Dermis blood vessel endothelial cell (primary cell): ENCODE data around the gene RSU1. TPM values are rescaled to one million over a fixed set of nuclear protein-coding genes. Genes with fewer than 3 reads are reported as not detected.
A peak's percentile ranks its signal among the peaks of the same experiment; 100 is the strongest.
"Not testable (repeated sequence)": the region's sequence is repeated elsewhere in the genome, so short reads cannot be mapped to it uniquely, and the experiment has no call there.

Experiments
- DNase-seq: peaks from one replicate; pipeline ENCODE4 v3.0.0; 2010
- total RNA-seq: library from RNA; depleted of rRNA; stranded (reverse); fragments of >200 nt; gene quantifications from 2 replicates; pipeline ENCODE4 v1.2.3, GENCODE V29; 2014

Gene RSU1
- 63.3 and 83.7 TPM in 2 replicates for total RNA-seq

DNA sequence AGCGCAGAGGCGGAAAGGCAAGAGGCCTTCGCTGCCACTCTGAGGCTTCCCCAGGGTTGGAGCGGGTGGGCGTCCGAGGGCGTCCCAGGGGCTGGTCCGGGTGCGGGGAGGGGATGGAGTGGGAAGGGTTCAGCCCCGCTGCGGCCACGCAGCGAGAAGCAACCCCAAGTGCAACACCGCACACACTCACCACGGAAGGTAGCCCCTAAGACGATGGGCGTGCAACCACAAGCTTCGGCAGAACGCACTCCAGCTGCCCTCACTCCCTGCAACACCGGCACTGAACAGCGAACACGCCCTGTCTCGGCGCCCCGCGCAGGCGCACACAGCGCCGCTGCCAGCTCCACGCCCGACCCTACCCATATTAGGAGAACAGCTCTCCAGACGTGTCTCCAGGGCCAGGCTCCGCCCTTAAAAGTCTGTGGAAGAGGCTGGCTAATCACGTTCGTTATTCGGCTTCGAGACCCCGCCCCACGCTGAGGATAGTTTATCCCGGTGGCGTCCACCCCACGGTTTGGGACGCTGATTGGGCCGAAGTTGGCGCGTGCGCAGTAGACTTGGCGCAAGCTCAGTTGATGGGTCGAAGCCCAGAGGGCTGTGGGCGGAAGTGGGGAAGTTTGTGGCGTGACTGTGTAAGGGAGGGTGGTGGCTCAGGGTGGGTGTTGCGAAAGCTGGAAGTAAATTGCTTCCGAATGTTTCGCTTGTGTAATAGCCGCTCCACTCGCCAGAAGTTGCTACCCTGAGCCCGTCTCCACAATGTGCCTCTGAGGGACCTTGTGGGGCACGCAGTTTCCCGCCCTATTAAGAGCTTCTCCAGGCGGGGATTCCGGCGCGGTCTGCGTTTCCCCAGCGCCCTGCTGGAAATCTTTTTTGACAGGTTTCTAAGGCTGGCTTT is at the start of gene RSU1:
RSU1 (minus strand) TSS at position 300 of the 895 bp plus-strand sequence. CDS start 343 bp downstream, outside the sequence.
- peak; percentile 100 for DNase-seq

GRCh38 chr10:16866541-16867275 is 49.5 kb upstream of the RSU1 start:
- DNase-seq, result no peak

GRCh38 chr10:16865766-16866165 is 48.5 kb upstream of the RSU1 start:
- DNase-seq, result no peak

GRCh38 chr10:16863766-16864165 is 46.5 kb upstream of the RSU1 start:
- DNase-seq, result no peak

DNA sequence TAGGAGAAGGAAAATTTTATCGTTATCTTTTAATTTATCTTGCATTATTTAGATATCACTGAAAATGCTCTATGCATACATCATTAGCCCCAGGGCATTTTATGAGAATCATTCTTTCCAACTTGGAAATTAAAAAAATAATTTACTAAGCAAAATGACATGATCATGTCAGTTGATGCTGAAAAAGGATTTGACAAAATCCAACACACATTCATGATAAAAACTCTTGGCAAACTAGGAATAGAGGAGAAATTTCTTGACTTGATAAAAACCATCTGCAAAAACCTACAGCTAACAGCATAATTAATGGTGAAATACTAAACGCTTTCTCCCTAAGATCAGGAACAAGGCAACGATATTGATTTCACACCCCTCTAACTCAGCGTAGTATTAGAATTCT is 40.2 kb upstream of the RSU1 start:
- DNase-seq, result no peak

DNA sequence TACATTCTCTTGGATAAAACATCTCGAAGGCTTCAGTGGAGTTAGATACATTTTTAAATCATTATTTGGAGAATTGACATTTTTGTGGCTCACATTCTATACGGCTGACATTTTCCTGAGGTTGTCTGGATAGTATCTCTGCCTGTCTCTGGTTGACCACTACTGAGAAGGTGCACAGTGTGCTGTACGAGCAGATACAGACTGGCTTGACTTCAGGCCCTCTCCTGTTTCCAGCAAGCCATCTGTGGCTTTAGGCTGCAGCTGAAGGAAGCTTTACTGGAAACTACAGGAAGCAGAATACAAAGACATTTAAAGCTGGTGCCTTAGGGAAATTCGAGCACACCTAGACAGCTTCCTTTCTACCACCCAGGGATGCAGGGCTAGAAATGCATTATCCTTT is 39.3 kb upstream of the RSU1 start:
- DNase-seq, result peak; percentile 86

- peak; percentile 28 for DNase-seq
Measured at GRCh38 chr10:16856092-16856491, 38.9 kb upstream of the RSU1 start.

- peak; percentile 71 for DNase-seq
Measured at GRCh38 chr10:16854623-16855022, 37.4 kb upstream of the RSU1 start.

GRCh38 chr10:16853809-16854208 is 36.6 kb upstream of the RSU1 start:
- DNase-seq, result no peak

- DNase-seq, result peak; percentile 80
Measured at GRCh38 chr10:16853201-16853600, 36.0 kb upstream of the RSU1 start.

- no peak for DNase-seq
Measured at GRCh38 chr10:16852624-16853023, 35.4 kb upstream of the RSU1 start.

DNA sequence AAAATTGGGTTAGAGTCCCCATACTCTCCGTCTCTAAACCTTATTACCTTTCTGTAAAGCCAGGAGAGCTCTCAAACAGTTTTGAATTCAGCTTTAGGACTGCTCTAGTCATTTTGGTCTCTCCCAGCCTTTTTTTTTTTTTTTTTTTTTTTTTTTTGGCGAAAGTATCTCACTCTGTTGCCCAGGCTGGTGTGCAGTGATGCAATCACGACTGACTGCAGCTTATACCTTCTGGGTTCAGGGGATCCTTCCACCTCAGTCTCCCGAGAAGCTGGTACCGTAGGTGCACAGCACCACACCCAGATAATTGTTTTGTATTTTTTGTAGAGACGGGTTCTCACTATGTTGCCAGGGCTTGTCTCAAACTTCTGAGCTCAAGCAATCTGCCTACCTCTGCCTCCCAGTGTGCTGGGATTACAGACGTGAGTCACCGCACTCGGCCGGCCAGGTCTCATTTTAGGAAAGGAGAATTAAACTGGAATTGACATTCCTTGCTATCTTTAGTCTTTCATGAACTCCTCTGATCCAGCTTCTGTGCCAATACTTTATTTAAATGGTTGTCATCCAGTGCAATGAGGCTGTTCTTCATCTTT is 31.4 kb upstream of the RSU1 start:
- no peak for DNase-seq

DNA sequence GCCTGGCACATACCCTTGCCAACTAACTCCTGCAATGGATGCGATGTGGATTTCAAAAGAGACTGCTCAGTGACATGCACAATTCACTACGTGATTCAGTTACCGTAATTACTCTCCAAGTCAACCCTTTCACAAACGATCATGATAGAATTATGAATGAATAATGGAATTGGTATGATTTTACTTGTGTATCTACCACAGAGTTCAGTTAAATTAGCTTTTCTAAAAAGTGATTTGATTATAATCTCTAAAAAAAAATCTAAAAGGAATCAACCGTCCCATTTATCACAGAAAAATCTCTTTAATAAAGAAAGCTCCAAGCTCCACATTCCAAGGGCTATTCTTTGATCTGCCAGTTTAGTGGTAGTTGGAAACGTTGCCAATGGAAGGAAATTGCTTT is 30.4 kb upstream of the RSU1 start:
- DNase-seq, result no peak

GRCh38 chr10:16845248-16845647 is 28.0 kb upstream of the RSU1 start:
- peak; percentile 41 for DNase-seq

- DNase-seq, result peak; percentile 82
Measured at GRCh38 chr10:16843252-16843870, 26.1 kb upstream of the RSU1 start.

DNA sequence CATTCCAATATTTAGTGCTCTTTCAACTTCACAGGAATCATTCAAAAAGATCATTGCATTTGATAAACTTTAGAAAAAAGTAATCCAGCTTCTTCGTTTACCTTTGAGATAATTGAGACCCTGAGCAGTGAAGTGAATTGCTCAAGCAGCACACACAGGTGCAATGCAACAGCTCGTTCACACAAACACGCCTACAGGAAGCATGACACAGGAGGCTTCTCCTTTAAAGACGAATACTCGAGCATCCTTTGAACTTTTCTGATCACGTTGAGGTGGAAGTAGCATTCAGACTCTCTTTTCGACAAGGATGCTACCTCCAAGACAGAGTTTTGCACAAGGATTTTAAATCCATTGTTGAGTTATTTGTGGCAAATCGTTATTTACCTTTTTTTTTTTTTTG is 18.0 kb upstream of the RSU1 start:
- DNase-seq, result no peak

DNA sequence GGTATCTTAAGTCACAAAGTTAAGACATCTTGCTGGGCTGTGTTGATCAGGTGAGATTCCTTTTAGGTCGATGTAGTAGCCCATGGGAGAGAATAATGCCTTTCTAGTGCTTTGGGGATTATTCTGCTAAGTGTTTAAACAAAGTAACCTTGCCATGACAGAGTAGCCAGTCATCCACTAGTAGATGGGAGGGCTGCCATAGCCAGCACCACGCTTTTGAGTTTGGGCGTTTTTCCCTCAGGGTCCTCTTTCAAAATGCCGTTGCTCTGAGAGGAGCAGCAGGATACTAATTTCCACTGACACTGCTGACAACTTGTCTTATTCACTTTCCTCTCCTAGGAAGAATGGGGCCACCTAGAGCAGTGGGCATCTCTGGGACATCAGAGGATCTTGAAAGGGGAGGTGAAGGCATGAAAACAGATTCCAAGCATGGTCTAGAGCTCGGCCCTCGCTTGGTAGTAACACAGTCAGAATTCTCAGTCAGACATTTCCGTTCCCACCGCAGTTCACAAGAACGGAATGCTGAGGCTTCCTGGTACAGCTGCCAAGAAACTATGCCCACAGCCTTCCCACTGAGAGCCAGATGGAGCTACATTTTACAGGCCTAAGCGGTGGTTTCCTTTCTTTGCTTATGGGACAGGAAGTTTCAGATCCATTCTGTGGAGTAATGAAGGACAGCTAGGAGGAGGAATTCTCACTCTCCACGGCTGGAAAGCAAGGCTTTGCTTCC is 15.3 kb upstream of the RSU1 start:
- peak; percentile 99 for DNase-seq

DNA sequence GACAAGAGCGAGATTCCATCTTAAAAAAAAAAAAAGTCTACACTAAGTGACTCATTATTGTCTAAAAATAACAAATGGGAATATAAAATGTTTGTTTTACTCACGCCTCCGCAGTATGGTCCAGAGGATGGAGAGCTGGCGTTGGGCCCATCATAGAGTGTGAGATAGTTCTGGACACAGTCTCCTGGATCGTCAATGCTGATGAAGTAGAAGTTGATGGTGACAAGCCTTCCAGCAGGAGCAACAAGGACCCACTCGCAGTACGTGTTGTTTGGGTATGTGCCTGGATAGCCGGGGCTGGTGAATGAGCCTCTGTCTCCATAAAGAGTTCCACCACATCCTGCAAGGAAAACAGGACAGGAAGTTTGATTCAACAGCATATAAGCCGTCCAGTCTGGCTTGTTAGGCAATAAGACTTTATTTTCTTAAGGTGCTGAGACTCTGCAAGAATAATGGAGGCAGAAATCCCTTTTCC is 11.5 kb upstream of the RSU1 start:
- peak; percentile 92 for DNase-seq

DNA sequence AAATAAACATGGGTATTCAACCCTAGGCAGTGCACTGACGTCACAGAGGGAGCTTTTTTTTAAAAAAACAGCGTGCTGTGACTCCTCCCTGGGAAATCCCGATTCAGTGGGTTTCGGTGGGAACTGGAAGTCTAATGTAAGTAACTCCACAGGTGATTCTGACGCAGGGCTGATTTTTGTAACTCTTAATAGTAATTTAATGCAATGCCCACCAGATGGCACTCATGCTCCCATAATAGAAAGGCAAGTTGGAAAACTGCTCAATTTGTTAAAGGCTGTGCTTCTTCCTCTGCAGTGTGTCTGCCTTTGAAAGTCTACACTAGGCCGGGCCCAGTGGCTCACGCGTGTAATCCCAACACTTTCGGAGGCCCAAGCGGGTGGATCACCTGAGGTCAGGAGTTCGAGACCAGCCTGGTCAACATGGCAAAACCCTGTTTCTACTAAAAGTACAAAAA is 10.9 kb upstream of the RSU1 start:
- DNase-seq, result peak; percentile 95

DNA sequence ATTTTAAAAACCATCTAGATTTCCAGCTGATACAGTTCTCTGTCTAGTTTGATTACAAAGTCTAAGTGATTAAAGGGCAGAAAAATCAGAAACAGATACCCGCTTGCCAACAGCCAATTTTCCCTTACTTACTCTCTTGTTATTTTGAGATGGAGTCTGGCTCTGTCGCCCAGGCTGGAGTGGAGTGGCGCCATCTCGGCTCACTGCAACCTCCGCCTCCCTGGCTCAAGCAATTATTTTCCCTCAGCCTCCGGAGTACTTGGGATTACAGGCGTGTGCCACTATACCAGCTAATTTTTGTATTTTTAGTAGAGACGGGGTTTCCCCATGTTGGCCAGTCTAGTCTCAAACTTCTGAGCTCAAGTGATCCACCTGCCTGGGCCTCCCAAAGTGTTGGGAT is 10.2 kb upstream of the RSU1 start:
- not testable (repeated sequence) for DNase-seq

- no peak for DNase-seq
Measured at GRCh38 chr10:16822726-16823360, 5.6 kb upstream of the RSU1 start.
